Measurements from ENCODE around the gene C8G. TPM values are rescaled to one million over a fixed set of nuclear protein-coding genes. Genes with fewer than 3 reads are reported as not detected.

The C8G gene
- total RNA-seq, 1 donor from 2014 or later: 2.2 TPM

- no peaks in the 10 kb centered on the region for H3K36me3 Mint-ChIP-seq (ENCODE audit: low read depth)
- no peak for TF ChIP-seq CTCF (IDR thresholded peaks at IDR 0.05)
- DNase-seq (ENCODE audit: low spot score): no peak
- H3K4me1 Mint-ChIP-seq (ENCODE audit: low read depth): peaks cover 9% of the 10 kb centered on the region
- H3K9me3 Mint-ChIP-seq (ENCODE audit: low read depth): no peaks in the 10 kb centered on the region
- peak overlapping the region; percentile 73 for H3K27ac Mint-ChIP-seq (ENCODE audit: unreplicated experiment)
- H3K4me3 Mint-ChIP-seq (ENCODE audit: unreplicated experiment): peak overlapping the region; percentile 74
- no peaks in the 10 kb centered on the region for H3K27me3 Mint-ChIP-seq (ENCODE audit: low read depth)
These were observed 4.3 kb downstream of the C8G start for GRCh38 chr9:136949239-136949816.

GRCh38 chr9:136949817-136950655 lies 5.0 kb downstream of the C8G start:
- peak; percentile 27 for TF ChIP-seq CTCF (IDR thresholded peaks at IDR 0.05)
- Mint-ChIP-seq H3K9me3 (ENCODE audit: low read depth) (no peaks in the 10 kb centered on the region), H3K27ac (ENCODE audit: unreplicated experiment) (peak overlapping the region; percentile 73), H3K27me3 (ENCODE audit: low read depth) (peaks cover 2% of the 10 kb centered on the region), H3K4me1 (ENCODE audit: low read depth) (peaks cover 6% of the 10 kb centered on the region), H3K4me3 (ENCODE audit: unreplicated experiment) (peak overlapping the region; percentile 74), H3K36me3 (ENCODE audit: low read depth) (no peaks in the 10 kb centered on the region)
- DNase-seq (ENCODE audit: low spot score): no peak

- no peak for DNase-seq (ENCODE audit: low spot score)
- Mint-ChIP-seq H3K4me3 (ENCODE audit: unreplicated experiment) (peak overlapping the region; percentile 71), H3K9me3 (ENCODE audit: low read depth) (no peaks in the 10 kb centered on the region), H3K4me1 (ENCODE audit: low read depth) (peaks cover 6% of the 10 kb centered on the region), H3K36me3 (ENCODE audit: low read depth) (no peaks in the 10 kb centered on the region), H3K27ac (ENCODE audit: unreplicated experiment) (no peak overlapping the region), H3K27me3 (ENCODE audit: low read depth) (peaks cover 2% of the 10 kb centered on the region)
- no peak for TF ChIP-seq CTCF (IDR thresholded peaks at IDR 0.05)
These were observed 5.7 kb downstream of the C8G start for GRCh38 chr9:136950656-136951276.

GRCh38 chr9:136951541-136952320 lies 6.7 kb downstream of the C8G start, which contains the start of gene LCN12:
LCN12 (plus strand) TSS chr9:136952273; CDS start chr9:136952328, 55 bp downstream.
- no peak within 1 kb of the TSS for H3K4me3 Mint-ChIP-seq (ENCODE audit: unreplicated experiment)

More at GRCh38 chr9:136951541-136952320, 6.7 kb downstream of the C8G start, which contains the start of gene LCN12:
- DNase-seq (ENCODE audit: low spot score): no peak
- Mint-ChIP-seq H3K36me3 (ENCODE audit: low read depth) (no peaks in the 10 kb centered on the region), H3K27ac (ENCODE audit: unreplicated experiment) (no peak within 1 kb of the TSS), H3K4me1 (ENCODE audit: low read depth) (peaks cover 6% of the 10 kb centered on the region), H3K9me3 (ENCODE audit: low read depth) (peaks cover 2% of the 10 kb centered on the region), H3K27me3 (ENCODE audit: low read depth) (peaks cover 2% of the 10 kb centered on the region)
- TF ChIP-seq CTCF (IDR thresholded peaks at IDR 0.05): no peak
